ENCODE data around the gene EIF4B. TPM values are rescaled to one million over a fixed set of nuclear protein-coding genes. Genes with fewer than 3 reads are reported as not detected.
A peak's percentile ranks its signal among the peaks of the same experiment; 100 is the strongest.

Gene EIF4B
- total RNA-seq, 1 experiment from 2014 or later: 809 TPM

GRCh38 chr12:53065470-53065869, 59.2 kb downstream of the EIF4B start:
- DNase-seq (ENCODE audit: low read depth, low spot score) (no peak), ATAC-seq (no peak)
- Histone ChIP-seq H3K9ac (ENCODE audit: low read length) (no peak overlapping the region), H3K4me1 (ENCODE audit: control insufficient read depth in 1 of 2, insufficient read depth in 2 of 2, low read length in 2 of 2) (peaks cover 25 to 56% of the 10 kb centered on the region in 2 experiments), H2AFZ (ENCODE audit: low read depth, low read length, poor library complexity, severe bottlenecking) (no peak overlapping the region), H3K4me2 (ENCODE audit: low read length) (peak overlapping the region; percentile 62; the same call in 1 of the 2 replicates), H3K9me3 (ENCODE audit: control insufficient read depth in 1 of 2, insufficient read depth in 1 of 2, low read depth in 1 of 2, low read length in 2 of 2) (no peaks in the 10 kb centered on the region), H3K79me2 (ENCODE audit: insufficient read depth, low read length) (no peaks in the 10 kb centered on the region), H4K20me1 (ENCODE audit: insufficient read depth) (peaks cover 3% of the 10 kb centered on the region; the same call in 1 of the 2 replicates), H3K9me2 (ENCODE audit: insufficient read depth) (no peaks in the 10 kb centered on the region), H3K4me3 (replicated peaks in 1 of 2; ENCODE audit: low read depth in 1 of 2, low read length in 2 of 2) (no peak overlapping the region), H3K36me3 (ENCODE audit: control insufficient read depth in 1 of 2, insufficient read depth in 2 of 2, low read length in 2 of 2) (peaks cover 3 to 29% of the 10 kb centered on the region in 2 experiments; a peak in 3 of 4 replicates), H3K27me3 (ENCODE audit: insufficient read depth, low read length) (no peaks in the 10 kb centered on the region), H3K27ac (ENCODE audit: low read depth, low read length) (0 out of 2 replicates have a peak overlapping the region, but pooled peaks have one; percentile 8)
- BruUV-seq (replicated peaks): TSS peak; percentile 35
- intact Hi-C loops (cut with micrococcal nuclease): loop anchor here (10.0 kb wide), 1 partner anchor 219 kb away; no protein-coding TSS in a partner anchor
- RAD21 ChIA-PET (ENCODE audit: low non-redundant PET in 1 of 2, low total read pairs in 2 of 2, uncharacterized antibody in 2 of 2, unreplicated experiment in 2 of 2): interaction anchor here (0.6 to 3.2 kb wide), 16 partner anchors 11 to 256 kb away, joined by 3 to 30 read pairs (median 4); partner anchors contain the start of genes IGFBP6 (in 1 of the 2), SOAT2 (in 1 of the 2) and SPRYD3 (in 1 of the 2)
- CTCF ChIA-PET: interaction anchor here (0.9 to 3.9 kb wide), 31 partner anchors 11 to 436 kb away, joined by 3 to 110 read pairs (median 5); partner anchors contain the start of genes CSAD, EIF4B, IGFBP6 and SPRYD3
- TF ChIP-seq POLR2AphosphoS5 (IDR thresholded peaks at IDR 0.05; ENCODE audit: low read depth, low read length): peak; percentile 9; the same call in 1 of the 2 replicates
- no peak for TF ChIP-seq CTCF (IDR thresholded peaks at IDR 0.05 in 2 of 3, conservative IDR thresholded peaks at IDR 0.05 in 1 of 3; ENCODE audit: borderline replicate concordance in 1 of 3, insufficient read depth in 1 of 3, low read depth in 2 of 3, low read length in 2 of 3)
- POLR2A ChIA-PET: interaction anchor here (1.2 to 2.9 kb wide), 5 partner anchors 11 to 132 kb away, joined by 3 to 13 read pairs (median 3); partner anchors contain the start of genes IGFBP6 and SPRYD3

Data from HCT116 (cell line).